Parathyroid adenoma (tissue), 2 donors: Measurements from ENCODE around the gene TCHHL1.

Experiments used
- H2AFZ ChIP-seq: fragments of 300-600 bp; sonication (generic); one replicate; pipeline ENCODE4 v1.7.0; 2017; ENCODE audit warnings: antibody characterized with exemption, mild to moderate bottlenecking
- H3K27ac ChIP-seq: fragments of 300-600 bp; sonication (generic); one replicate; pipeline ENCODE4 v1.7.0; 2017
- H3K27me3 ChIP-seq: fragments of 300-600 bp; sonication (generic); one replicate; pipeline ENCODE4 v1.7.0; 2017; ENCODE audit warnings: low read length; ENCODE audit not compliant: control insufficient read depth, insufficient read depth
- H3K36me3 ChIP-seq: fragments of 300-600 bp; sonication (generic); one replicate; pipeline ENCODE4 v1.7.0; 2017; ENCODE audit warnings: low read length; ENCODE audit not compliant: control insufficient read depth, insufficient read depth
- H3K4me1 ChIP-seq: fragments of 300-600 bp; sonication (generic); one replicate; pipeline ENCODE4 v1.7.0; 2017; ENCODE audit warnings: control low read depth
- H3K4me2 ChIP-seq: fragments of 300-600 bp; sonication (generic); one replicate; pipeline ENCODE4 v1.7.0; 2017; ENCODE audit warnings: low read length
- H3K4me3 ChIP-seq: fragments of 300-600 bp; sonication (generic); one replicate; pipeline ENCODE4 v1.7.0; 2017; ENCODE audit warnings: low read depth, low read length
- H3K79me2 ChIP-seq: fragments of 300-600 bp; sonication (generic); one replicate; pipeline ENCODE4 v1.7.0; 2017; ENCODE audit warnings: control low read depth
- H3K9ac ChIP-seq: fragments of 300-600 bp; sonication (generic); one replicate; pipeline ENCODE4 v1.7.0; 2017; ENCODE audit warnings: mild to moderate bottlenecking
- H3K9me3 ChIP-seq: fragments of 300-600 bp; sonication (generic); one replicate; pipeline ENCODE4 v1.7.0; 2017; ENCODE audit warnings: low read length; ENCODE audit not compliant: control insufficient read depth
- TF ChIP-seq, protein P1 (sequence below): fragments of 300-600 bp; sonication (generic); IDR thresholded peaks from one replicate; pipeline ENCODE4 v1.7.0; 2017; ENCODE audit warnings: antibody characterized with exemption, mild to moderate bottlenecking
- donor health status: primary hyperparathyroidism.

TCHHL1 gene

DNA sequence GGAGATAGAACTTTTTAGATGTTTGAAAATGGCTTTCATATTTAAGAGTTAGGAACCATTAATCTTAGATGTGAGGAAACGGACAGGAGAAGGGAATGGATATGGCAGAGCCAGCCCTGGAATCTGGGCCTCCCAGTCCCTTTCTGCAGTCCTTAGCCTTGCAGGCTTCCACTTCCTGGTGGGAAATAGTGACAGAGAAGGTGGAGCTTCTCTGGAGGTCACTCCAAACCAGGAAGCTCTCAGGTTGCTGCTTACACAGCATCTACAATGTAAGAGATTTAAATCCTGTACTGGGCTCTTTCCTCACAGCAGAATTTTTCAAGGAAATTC lies 54.6 kb downstream of the TCHHL1 start:
- no peaks in the 10 kb centered on the region for H3K27me3 ChIP-seq
- no peaks in the 10 kb centered on the region for H3K36me3 ChIP-seq
- H2AFZ ChIP-seq, result peak overlapping the region; percentile 28
- no peaks in the 10 kb centered on the region for H3K9me3 ChIP-seq
- TF ChIP-seq, protein P1, sequence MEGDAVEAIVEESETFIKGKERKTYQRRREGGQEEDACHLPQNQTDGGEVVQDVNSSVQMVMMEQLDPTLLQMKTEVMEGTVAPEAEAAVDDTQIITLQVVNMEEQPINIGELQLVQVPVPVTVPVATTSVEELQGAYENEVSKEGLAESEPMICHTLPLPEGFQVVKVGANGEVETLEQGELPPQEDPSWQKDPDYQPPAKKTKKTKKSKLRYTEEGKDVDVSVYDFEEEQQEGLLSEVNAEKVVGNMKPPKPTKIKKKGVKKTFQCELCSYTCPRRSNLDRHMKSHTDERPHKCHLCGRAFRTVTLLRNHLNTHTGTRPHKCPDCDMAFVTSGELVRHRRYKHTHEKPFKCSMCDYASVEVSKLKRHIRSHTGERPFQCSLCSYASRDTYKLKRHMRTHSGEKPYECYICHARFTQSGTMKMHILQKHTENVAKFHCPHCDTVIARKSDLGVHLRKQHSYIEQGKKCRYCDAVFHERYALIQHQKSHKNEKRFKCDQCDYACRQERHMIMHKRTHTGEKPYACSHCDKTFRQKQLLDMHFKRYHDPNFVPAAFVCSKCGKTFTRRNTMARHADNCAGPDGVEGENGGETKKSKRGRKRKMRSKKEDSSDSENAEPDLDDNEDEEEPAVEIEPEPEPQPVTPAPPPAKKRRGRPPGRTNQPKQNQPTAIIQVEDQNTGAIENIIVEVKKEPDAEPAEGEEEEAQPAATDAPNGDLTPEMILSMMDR, result no peak
- no peak overlapping the region for H3K9ac ChIP-seq
- no peaks in the 10 kb centered on the region for H3K79me2 ChIP-seq
- peaks cover 21% of the 10 kb centered on the region for H3K4me1 ChIP-seq
- H3K4me2 ChIP-seq, result peak overlapping the region; percentile 73
- H3K27ac ChIP-seq, result peak overlapping the region; percentile 100
- peak overlapping the region; percentile 83 for H3K4me3 ChIP-seq
